Kidney (tissue), 14 donors: ENCODE data around the gene SPARCL1. TPM values are rescaled to one million over a fixed set of nuclear protein-coding genes. Genes with fewer than 3 reads are reported as not detected.

Experiments used
- DNase-seq, 5 donors: peaks; one replicate each; pipeline ENCODE4 v3.0.0-alpha.2; 2013 to 2020
- FAIRE-seq: peaks from 2 replicates; lab custom pipeline; 2012; peaks lifted over from hg19 to GRCh38; lab: Jason Lieb, UNC
- H3K27ac ChIP-seq, 2 donors: one replicate each; pipeline ENCODE4 v1.7.0; 2013; ENCODE audit warnings: low read depth in 2 of 2, low read length in 2 of 2, inconsistent platforms in 1 of 2
- H3K27me3 ChIP-seq: one replicate; pipeline ENCODE4 v1.7.1; 2013; ENCODE audit warnings: low read length, inconsistent platforms; ENCODE audit not compliant: control insufficient read depth, insufficient read depth
- H3K36me3 ChIP-seq, 3 donors: one replicate each; pipeline versions ENCODE4 v1.7.0 to v1.7.1; 2013; ENCODE audit warnings: low read length in 3 of 3, control low read depth in 1 of 3, inconsistent platforms in 1 of 3; ENCODE audit not compliant: insufficient read depth in 3 of 3, control insufficient read depth in 2 of 3
- H3K4me1 ChIP-seq, 3 donors: one replicate each; pipeline versions ENCODE4 v1.7.0 to v1.7.1; 2013; ENCODE audit warnings: low read length in 3 of 3, inconsistent platforms in 1 of 3, low read depth in 1 of 3; ENCODE audit not compliant: control insufficient read depth in 2 of 3, insufficient read depth in 2 of 3
- H3K4me3 ChIP-seq, 3 donors: one replicate each; pipeline versions ENCODE4 v1.7.0 to v1.8.1; 2013; ENCODE audit warnings: low read length in 3 of 3, control low read depth in 1 of 3, inconsistent platforms in 1 of 3
- H3K9ac ChIP-seq, 3 donors: one replicate each; pipeline versions ENCODE4 v1.7.0 to v1.7.1; 2013; ENCODE audit warnings: low read length in 3 of 3, control low read depth in 1 of 3, inconsistent platforms in 1 of 3
- H3K9me3 ChIP-seq, 3 donors: one replicate each; pipeline versions ENCODE4 v1.7.0 to v1.7.1; 2013; ENCODE audit warnings: low read length in 3 of 3, control low read depth in 1 of 3, inconsistent platforms in 1 of 3; ENCODE audit not compliant: control insufficient read depth in 2 of 3, insufficient read depth in 1 of 3
- intact Hi-C: fragments of 100-400 bp; cut with DNase I; formaldehyde crosslinking; loops from one replicate; pipeline ENCODE4 v1.11.1; 2022
- polyA plus RNA-seq: library from polyadenylated mRNA; stranded (reverse); fragments of 350-450 nt; fragmentation: Illumina TruSeq; extraction: RNeasy Lipid Tissue Mini Kit (QIAGEN cat#74804); gene quantifications from one replicate; pipeline ENCODE4 v1.2.3, GENCODE V29; 2014; ENCODE audit warnings: low read depth, low replicate concordance; ENCODE audit not compliant: insufficient read depth
- total RNA-seq: library from RNA; stranded (reverse); fragmentation: NEBNext Ultra II Directional; extraction: Animal tissue kit (Norgen Biotek cat#: 25700); gene quantifications from one replicate; pipeline ENCODE4 v1.2.1, GENCODE V29; 2021
- TF ChIP-seq, protein P1 (sequence below): IDR thresholded peaks from 3 replicates; pipeline ENCODE4 v1.5.1; 2012; ENCODE audit warnings: mild to moderate bottlenecking, moderate library complexity, borderline replicate concordance; ENCODE audit not compliant: insufficient read depth; ENCODE audit errors: extremely low read depth
- donor health status: control.
- donor health status: control.
- donor health status: control.
- donor health status: control.
- donor health status: control.
- donor health status: DM: yes; HTN: yes; CAD: no.
- donor health status: Normal renal cell carcinoma (clear cell type).

The SPARCL1 gene
- total and polyA plus RNA-seq, 2 donors from 2014 or later, result 87.4 to 322 TPM

DNA sequence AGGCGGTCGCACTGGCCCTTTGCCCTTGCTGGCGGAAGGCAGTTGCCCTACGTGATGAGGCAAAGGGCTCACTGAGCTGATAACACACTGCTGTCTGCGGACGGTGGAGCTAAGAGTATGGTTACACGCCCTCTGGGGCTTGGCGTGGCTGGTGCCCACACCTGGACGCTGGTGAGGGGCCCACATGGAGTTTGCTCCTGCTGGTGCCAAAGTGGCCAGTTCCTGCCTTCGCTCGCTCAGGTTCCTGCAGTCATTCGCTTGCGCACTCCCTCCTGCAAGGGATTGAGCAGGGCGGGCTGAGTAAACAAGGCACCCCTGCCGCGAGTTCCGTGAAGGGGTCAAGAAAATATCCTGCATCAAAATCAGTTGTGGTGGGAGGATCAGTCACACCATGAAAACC is 18.4 kb downstream of the SPARCL1 start:
- TF ChIP-seq, protein P1, sequence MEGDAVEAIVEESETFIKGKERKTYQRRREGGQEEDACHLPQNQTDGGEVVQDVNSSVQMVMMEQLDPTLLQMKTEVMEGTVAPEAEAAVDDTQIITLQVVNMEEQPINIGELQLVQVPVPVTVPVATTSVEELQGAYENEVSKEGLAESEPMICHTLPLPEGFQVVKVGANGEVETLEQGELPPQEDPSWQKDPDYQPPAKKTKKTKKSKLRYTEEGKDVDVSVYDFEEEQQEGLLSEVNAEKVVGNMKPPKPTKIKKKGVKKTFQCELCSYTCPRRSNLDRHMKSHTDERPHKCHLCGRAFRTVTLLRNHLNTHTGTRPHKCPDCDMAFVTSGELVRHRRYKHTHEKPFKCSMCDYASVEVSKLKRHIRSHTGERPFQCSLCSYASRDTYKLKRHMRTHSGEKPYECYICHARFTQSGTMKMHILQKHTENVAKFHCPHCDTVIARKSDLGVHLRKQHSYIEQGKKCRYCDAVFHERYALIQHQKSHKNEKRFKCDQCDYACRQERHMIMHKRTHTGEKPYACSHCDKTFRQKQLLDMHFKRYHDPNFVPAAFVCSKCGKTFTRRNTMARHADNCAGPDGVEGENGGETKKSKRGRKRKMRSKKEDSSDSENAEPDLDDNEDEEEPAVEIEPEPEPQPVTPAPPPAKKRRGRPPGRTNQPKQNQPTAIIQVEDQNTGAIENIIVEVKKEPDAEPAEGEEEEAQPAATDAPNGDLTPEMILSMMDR, result no peak
- H3K9me3 ChIP-seq, result no peaks in the 10 kb centered on the region
- DNase-seq, result no peak
- no peaks in the 10 kb centered on the region for H3K36me3 ChIP-seq
- H3K4me1 ChIP-seq, result no peaks in the 10 kb centered on the region
- H3K4me3 ChIP-seq, result no peak overlapping the region
- intact Hi-C loops, result no loop called here
- no peaks in the 10 kb centered on the region for H3K27me3 ChIP-seq
- H3K9ac ChIP-seq, result no peak overlapping the region
- FAIRE-seq, result no peak
- no peak overlapping the region for H3K27ac ChIP-seq

DNA sequence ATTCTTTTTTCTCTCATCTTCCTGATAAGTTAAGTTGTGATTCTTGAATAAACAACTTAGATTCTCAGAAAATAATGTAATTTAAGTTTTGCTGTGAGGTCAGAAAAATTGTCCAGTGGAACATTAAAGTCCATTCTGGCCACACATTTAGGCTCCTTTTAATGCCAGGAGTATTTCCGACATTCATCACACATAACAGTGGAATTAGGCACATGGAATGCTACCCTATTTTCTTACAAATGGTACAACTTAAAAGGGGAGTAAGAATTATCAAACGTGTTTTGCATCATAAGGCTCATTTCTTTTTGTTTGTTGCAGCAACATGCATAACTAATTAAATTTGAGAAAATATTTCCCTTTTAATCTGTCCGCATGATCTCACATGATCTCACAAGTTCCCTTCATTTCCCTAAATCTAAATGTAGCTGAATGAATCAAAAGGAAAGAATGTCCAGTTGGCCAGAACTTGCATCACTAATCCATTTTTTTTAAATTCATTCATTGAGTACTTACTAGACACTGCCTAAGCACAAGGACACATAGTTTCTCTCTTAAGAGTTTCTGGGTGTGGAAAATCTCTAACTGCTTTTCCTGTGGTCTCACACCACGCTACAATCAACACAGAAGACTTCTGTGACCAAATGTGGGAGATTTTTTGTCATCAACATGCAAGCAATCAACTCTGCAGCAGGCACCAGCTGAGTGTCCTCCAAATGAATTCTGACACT is 22.0 kb downstream of the SPARCL1 start:
- Histone ChIP-seq H3K27ac (peak overlapping the region in 1 of 2 donors; percentile 38), H3K9ac (no peak overlapping the region), H3K9me3 (no peaks in the 10 kb centered on the region), H3K4me1 (peaks cover 0 to 5% (median 0%) of the 10 kb centered on the region in 3 donors), H3K4me3 (no peak overlapping the region), H3K27me3 (no peaks in the 10 kb centered on the region), H3K36me3 (no peaks in the 10 kb centered on the region)
- no peak for DNase-seq
- intact Hi-C loops, result no loop called here
- TF ChIP-seq, protein P1, result no peak
- no peak for FAIRE-seq

DNA sequence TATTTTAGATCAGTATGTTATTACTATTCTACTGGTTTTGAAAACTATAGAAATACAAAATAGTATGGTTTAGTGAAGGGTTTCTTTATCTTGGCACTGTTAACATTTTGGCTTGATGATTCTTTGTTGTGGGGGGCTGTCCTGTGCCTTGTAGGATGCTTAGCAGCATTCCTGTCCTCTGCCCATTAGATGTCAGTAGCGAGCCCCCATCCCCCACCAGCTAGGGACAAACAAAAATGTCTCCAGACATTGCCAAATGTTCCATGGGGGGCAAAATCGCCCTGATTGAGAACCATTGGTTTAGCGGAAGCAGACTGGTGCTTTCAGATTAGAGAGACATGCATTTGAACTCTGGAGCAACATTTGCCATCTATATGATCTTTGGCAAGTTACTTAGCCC is 23.3 kb downstream of the SPARCL1 start:
- Histone ChIP-seq H3K27ac (no peak overlapping the region), H3K4me1 (peaks cover 0 to 6% (median 0%) of the 10 kb centered on the region in 3 donors), H3K4me3 (no peak overlapping the region), H3K27me3 (no peaks in the 10 kb centered on the region), H3K9me3 (no peaks in the 10 kb centered on the region), H3K9ac (no peak overlapping the region), H3K36me3 (no peaks in the 10 kb centered on the region)
- DNase-seq (no peak), FAIRE-seq (no peak)
- TF ChIP-seq, protein P1, result no peak
- intact Hi-C loops, result no loop called here
